ENCODE results near the gene SCN5A.

- no peak for TF ChIP-seq CTCF (IDR thresholded peaks at IDR 0.05; ENCODE audit: poor library complexity, severe bottlenecking)
- TF ChIP-seq EP300 (conservative IDR thresholded peaks at IDR 0.05; ENCODE audit: poor library complexity, severe bottlenecking): no peak
- no peak for TF ChIP-seq EZH2 (IDR thresholded peaks at IDR 0.05; ENCODE audit: borderline replicate concordance, insufficient read depth, low read length, poor library complexity, severe bottlenecking)
- no peak for TF ChIP-seq POLR2AphosphoS5 (IDR thresholded peaks at IDR 0.05)
- TF ChIP-seq TAF1 (IDR thresholded peaks at IDR 0.05; ENCODE audit: low read depth): no peak
These were observed 40.3 kb upstream of the SCN5A start for GRCh38 chr3:38689774-38690173.

Measured in neural cell (in vitro differentiated cells).